ENCODE results near the gene TBC1D16. TPM values are rescaled to one million over a fixed set of nuclear protein-coding genes. Genes with fewer than 3 reads are reported as not detected.

The TBC1D16 gene
- total RNA-seq, 2 donors from 2014 or later, result 29.9 to 30.9 TPM

DNA sequence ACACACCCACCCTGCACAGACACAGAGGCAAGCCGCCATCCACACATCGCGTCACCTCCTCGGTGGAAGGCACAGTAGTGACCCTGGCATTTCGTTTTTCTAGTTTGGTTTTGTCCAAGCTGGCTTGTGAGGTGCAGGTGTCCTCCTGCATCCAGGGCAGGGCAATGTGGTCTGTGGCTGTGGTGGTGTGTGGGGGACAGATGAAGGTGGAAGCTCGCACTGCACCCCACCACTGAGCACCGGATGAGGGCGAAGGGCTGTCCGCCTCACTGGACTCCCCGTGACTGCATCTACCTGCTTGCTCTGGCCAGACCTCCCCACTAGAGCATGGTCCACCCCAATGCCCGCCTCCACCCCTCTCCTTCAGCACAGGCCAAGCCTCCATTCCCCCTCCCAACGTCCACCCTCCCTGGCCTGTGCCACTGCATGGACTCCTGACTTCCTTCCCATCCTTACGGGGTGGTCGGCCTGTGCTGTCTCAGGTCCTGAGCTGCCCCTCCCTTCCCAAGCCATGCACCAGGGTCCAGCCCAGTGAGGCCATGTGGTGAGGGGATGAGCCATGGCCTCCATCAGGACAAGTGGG is 117.7 kb downstream of the TBC1D16 start:
- intact Hi-C loops (cut with DNase I), result loop anchor here (5.0 to 10.0 kb wide), 3 partner anchors 57 to 111 kb away; no protein-coding TSS in a partner anchor
- DNase-seq, result no peak
- ATAC-seq, result no peak

DNA sequence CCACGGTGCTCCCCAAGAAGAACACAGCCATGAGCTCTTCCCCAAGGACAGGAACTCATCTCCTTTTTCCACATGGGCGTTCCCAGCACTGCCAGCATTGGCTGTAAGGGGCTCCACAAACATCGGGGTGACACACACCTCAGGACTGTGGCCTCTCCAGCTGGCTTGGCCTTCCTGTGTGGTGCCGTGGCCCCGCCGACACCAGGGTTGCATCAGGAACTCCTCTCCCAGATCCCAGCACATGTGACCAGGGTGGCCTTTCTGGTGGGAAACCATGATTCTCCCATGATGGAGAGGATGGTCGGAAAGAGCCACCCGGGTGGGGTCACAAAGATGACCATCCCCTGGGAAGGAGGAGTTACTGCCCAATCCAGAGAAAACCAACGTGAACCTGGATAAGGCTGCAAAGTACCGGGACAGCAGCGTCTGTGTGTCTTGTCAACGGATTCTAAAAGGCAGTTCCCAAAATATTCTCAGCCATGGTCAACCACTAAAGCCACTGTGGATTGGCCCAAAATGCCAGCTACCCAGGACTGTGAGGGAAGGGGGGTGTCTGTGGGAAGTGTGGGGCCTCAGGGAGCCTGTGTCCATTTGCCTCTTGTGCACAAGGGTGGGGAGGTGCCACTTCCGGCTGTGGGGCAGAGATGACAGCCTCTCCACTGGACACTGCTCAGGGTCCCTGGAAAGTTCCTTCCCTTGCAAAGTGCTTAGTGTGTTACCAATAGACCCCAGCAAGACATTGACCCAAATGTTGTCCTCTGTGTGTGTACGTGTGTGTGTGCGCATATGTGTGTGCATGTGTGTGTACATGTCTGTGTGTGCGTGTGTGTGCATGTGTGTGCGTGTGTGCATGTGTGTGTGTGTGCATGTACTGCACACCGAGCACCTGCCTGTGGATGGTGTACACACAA is 118.4 kb downstream of the TBC1D16 start:
- ATAC-seq (no peak), DNase-seq (no peak)
- intact Hi-C loops (cut with DNase I), result loop anchor here (5.0 to 10.0 kb wide), 3 partner anchors 58 to 110 kb away; no protein-coding TSS in a partner anchor

DNA sequence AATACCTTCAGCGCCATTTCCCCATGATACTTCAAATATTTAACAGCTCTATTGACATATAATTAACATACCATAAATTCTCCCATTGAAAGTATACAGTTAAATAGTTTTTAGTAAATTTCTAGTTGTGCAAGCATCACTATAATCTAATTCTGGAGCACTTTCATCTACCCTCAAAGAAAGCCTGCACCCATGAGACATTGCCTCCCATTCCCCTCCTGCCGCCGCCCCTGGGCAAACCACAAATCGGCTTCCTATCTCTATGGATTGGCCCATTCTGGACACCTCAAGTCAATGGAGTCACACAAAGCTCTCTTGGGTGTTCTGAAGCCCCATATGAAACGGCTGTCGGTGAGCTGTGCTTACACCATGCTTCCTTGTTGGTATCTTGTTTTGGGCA is 119.2 kb downstream of the TBC1D16 start:
- DNase-seq (no peak), ATAC-seq (no peak)
- intact Hi-C loops (cut with DNase I), result loop anchor here (5.0 to 10.0 kb wide), 3 partner anchors 58 to 109 kb away; no protein-coding TSS in a partner anchor

DNA sequence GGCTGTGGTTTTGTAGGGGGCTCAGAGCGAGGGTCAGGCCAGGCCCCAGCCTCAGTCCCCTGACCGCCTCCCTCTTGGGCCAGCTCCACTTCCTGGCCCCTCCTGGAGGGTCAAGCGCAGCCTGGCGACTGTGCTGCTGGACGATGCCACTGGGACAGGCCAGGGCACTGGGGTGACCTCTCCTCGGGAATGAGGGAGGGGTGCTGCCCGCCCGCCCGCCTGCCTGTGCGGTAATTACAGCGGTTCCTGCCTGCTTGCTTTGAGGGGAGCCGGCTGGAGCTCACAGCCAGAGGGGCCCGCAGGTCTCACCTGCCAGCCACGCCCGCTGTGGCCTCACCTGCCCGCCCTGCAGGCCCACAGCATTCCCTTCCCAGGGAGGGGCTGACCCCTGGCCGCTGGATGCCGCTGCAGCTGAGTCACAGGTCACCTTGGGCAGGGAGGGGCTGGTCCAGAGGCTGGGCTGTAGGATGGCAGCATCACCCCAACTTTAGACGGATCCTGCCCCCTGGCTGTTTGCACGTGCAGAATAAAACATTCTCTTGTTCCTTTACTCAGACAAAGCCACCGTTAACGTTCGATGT is 119.7 kb downstream of the TBC1D16 start:
- intact Hi-C loops (cut with DNase I), result loop anchor here (5.0 to 10.0 kb wide), 3 partner anchors 59 to 109 kb away; no protein-coding TSS in a partner anchor

DNA sequence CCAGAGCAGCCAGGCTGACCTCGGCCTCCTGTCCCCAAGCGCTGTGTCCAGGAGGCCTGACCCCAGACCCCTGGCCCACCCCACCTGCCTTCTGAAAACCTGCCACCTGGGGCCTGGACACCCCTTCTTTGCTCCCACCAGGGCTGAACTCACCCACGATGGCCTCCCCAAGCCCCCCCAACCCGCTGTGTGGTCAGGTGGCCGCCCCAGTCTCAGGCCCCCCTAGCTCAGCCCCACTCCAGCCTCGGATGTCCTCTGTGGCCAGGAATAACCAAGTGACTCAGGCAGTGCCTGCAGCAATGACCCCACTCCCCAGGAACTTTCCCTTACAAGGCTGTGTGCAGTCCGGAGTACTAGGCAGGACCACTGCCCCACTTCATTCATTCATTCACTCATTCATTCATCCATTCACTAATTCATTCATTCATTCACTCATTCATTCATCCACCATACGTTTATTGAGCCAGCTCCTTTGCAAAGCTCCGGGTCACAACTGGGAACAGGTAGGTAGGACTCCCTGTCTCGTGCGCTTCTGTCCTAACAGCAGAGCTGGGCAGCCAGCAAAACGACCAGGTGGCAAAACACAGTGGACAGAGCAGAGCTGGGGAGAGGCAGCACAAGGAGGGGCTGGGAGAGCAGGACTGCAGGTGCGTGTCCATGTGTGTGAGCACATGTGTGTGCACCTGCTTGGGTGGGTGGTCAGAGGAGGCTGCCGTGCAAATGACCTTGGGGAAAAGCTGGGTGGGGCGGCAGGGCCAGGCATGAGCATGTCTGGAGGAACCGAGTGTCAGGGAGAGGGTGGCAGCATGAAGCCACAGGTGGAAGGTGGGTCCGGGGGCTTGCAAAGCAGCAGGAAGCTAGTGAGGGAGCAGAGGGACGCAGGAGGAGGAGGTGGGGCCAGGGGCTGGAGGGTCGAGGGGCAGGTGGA is 120.6 kb downstream of the TBC1D16 start:
- ATAC-seq (peak in 1 of 2 donors; percentile 17), DNase-seq (no peak)
- intact Hi-C loops (cut with DNase I), result loop anchor here (5.0 to 10.0 kb wide), 3 partner anchors 60 to 108 kb away; no protein-coding TSS in a partner anchor

More for the DNA sequence above, 119.7 kb downstream of the TBC1D16 start:
- ATAC-seq, result peak in 1 of 2 donors; percentile 22
- no peak for DNase-seq

DNA sequence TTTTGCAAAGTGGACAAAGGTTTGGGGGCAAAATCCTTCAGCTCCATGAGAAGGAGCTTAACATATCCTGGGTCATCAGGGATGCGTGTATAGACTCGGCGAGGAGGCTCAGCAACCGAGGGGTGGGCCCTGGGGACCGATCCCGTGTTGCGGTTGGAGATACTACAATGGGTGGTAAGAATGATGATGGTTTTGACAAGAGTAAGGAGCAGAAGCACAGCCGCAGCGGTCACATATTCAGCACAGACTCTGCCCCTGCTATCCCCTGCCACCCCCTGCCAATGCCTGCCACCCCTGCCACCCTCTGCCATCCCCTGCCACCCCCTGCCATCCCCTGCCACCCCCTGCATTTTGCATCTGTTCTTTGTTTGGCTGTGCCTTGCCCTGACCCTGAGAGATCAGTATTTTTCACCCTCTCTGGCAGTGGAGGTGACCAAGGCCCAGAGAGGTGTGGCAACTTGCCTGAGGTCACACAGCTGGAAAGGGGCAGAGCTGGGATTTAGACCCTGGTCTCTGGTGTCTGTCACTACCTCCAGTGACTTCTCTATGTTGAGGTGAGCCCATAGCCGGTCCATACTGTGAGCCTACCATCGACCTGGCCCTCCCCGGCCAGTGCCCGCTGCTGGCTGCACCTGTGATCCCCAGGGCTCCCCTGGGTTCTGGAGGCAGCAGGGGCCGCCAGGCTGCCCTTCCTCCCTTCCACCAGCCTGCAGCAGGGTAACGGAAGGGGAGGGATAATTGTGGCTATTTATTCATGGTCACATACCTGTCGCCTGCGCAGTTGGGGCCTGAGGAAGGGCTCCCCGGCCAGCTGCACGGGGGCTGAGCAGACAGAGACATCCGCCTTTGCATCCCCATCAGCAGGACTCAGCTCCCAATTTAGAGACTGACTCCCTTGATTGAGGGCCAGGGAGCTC is 121.5 kb downstream of the TBC1D16 start:
- DNase-seq (no peak), ATAC-seq (no peak)
- intact Hi-C loops (cut with DNase I), result loop anchor here in 1 of 2 donors (10.0 kb wide), 1 partner anchor 61 kb away; no protein-coding TSS in a partner anchor

DNA sequence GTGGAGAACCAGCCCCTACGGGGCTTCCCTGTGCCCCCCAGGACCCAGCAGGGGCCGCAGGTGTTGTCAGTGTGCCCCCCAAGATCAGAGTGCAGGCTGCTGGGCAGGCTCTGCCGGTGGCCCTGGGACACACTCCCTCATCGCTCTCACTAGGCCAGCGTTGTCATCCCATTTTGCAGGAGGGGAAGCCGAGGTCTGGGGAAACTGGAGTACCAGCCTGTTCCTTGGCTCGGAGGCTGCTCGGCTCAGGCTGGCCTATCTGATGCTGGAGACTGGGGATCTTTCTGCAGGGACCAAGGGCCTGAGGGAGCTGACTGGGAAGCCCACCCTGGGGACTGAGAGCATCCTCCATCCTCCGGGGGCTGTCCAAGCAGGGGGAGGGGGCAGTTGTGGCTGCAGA is 122.2 kb downstream of the TBC1D16 start:
- DNase-seq, result no peak
- intact Hi-C loops (cut with DNase I), result loop anchor here in 1 of 2 donors (10.0 kb wide), 1 partner anchor 61 kb away; no protein-coding TSS in a partner anchor

DNA sequence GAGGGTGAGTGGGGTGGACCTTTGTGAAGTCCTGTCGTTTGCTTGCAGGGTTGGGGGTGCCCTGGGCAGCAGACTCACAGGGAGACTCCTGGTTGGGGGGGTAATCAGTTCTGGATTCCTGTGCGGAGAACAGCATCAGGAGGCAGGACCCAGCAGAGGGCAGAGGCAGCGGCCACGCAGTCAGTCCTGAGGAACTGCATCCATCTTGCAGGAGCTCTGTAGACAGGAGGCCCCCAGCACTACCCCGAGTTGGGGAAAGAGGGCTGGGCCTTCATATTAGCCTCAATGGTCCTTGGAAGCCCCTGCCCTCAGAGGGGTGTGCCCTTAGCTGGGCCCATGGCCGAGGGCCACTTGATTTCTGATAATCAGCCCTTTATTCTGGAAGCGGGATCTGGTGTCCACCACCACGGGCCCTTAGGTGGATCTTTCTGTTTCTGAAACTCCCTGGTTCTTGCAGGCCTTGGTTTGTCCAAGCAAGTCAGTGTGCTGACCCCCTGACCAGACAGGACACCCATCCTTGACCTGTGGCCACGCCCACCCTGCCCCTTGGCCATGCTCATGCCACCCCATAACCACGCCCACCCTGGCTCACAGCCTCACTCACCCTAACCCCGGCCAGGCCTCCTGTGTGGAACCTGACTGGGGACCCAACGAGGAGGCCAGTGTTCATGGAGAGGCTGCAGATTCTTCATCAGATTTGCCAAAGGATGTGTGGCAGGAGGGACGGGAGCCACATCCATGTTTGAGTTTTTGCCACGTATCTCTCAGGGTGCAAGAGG is 122.9 kb downstream of the TBC1D16 start:
- intact Hi-C loops (cut with DNase I), result loop anchor here in 1 of 2 donors (10.0 kb wide), 1 partner anchor 62 kb away; no protein-coding TSS in a partner anchor
- ATAC-seq (no peak), DNase-seq (no peak)

More for the DNA sequence above, 122.2 kb downstream of the TBC1D16 start:
- no peak for ATAC-seq

DNA sequence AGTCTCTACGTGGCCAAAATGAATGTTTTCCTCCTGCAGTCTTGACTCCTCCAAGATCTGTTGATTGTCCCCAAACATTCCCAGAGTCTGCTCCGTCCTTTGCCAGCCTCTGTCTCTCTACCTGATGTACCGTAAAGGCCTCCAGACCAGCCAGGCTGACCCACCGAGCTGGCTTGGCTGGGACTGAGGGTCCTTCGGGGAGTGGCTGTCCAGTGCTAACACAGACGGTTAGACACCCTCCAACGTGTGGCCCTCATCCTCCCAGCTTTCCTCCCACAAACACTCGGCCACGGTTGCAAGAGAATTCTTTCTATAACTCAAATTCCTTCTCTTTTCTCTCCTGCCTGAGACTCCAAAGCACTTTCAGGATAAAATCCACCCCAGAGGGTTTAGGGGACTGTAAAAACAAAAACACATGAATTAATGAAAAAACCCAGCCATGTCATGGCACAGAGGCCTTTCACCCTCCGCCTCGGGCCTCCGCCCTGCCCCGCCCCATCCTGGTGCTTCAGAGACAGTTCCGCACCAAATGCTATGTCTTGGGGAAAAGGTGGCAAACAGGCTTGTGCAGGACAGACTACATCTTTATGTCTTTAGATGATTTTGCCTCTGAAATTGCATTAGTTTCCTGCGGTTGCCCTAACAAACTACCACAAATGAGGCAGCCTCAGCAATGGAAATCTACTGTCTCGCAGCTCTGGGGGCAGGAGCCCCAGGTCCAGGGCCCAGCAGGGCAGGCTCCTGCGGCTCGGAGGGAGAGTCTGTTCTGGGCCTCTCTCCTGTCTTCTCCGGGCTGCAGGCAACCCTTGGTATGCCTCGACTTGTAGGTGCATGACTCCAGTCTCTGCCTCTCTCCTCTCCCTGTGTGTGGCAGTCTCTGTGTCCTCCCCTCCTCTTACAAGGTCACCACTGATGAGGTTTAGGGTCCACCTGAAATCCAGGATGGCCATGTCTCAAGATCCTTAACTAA is 124.0 kb downstream of the TBC1D16 start:
- DNase-seq, result no peak
- ATAC-seq, result no peak
- intact Hi-C loops (cut with DNase I), result loop anchor here in 1 of 2 donors (10.0 kb wide), 1 partner anchor 63 kb away; no protein-coding TSS in a partner anchor

DNA sequence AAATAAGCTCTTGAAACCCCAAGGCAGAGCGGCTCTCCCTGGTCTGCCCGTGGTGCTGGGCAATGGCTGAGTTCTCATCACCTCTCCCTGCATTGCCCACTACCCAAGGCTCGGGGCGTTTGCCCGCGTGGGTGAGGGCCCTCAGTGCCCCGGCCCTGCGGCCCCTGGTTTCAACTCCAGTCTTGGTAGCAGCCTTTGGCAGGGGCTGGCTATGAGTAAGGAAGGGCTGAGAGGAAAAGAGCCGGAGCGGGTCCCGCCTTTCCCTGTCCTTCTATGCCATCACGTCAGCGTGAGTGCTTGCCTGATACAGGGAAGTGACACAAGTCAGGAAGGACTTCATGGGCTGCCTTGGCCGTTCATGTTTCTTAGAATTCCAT is 124.7 kb downstream of the TBC1D16 start:
- DNase-seq (no peak), ATAC-seq (no peak)
- intact Hi-C loops (cut with DNase I), result loop anchor here in 1 of 2 donors (10.0 kb wide), 1 partner anchor 64 kb away; no protein-coding TSS in a partner anchor

DNA sequence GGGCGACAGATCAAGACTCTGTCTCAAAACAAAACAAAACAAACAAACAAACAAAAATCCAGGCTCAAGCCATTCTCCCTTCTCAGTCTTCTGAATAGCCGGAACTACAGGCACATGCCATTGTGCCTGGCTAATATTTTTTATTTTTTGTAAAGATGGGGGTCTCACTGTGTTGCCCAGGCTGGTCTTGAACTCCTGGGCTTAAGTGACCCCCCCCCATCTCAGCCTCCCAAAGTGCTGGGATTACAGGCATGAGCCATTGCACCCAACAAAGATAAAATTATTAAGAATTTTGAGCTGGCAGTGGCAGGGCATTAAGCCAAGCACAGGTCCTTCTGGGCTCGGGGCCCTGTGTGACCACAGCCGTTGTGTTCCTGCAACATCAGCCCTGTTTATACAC is 126.6 kb downstream of the TBC1D16 start:
- intact Hi-C loops (cut with DNase I), result no loop called here
- DNase-seq (no peak), ATAC-seq (no peak)

DNA sequence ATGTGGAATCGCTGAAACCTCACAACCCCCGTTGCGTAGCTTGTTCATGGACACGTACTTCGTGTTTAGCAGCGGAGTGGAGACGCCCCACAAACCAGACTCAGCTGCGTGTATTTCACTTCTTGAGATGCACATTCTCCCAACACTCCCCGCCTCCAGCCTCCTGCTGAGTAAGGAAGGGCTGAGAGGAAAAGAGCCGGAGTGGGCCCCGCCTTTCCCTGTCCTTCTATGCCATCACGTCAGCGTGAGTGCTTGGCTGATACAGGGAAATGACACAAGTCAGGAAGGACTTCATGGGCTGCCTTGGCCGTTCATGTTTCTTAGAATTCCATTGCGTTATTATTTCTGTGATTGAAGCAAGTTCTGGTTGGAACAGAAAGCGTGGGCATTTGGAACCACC is 127.8 kb downstream of the TBC1D16 start:
- intact Hi-C loops (cut with DNase I), result no loop called here
- DNase-seq (peak; percentile 57), ATAC-seq (peak; percentile 51 to 80)

DNA sequence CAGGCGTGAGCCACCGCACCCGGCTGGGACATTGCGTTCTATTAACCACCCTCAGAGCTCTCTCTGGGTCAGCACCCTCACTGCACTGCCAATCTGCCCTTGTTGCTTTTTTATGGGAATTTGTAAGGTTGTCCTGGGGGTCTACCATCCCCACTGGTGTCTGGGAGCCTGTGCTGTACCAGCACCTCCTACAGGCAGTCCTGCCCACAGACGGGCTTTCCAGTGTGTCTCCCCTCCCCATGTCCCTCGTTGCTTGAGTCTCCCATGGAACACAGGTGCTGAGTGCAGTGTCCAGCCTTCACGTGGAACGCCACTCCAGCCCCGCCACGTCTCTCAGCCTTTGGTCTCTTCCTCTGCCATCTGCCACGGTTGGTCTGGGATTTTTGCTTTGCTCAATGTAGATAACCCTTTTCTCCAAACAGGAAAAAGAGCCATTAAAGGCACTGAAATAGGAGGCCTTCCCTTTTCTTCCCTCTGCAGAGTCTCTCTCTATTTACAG is 128.4 kb downstream of the TBC1D16 start:
- ATAC-seq (no peak), DNase-seq (no peak)
- intact Hi-C loops (cut with DNase I), result no loop called here

DNA sequence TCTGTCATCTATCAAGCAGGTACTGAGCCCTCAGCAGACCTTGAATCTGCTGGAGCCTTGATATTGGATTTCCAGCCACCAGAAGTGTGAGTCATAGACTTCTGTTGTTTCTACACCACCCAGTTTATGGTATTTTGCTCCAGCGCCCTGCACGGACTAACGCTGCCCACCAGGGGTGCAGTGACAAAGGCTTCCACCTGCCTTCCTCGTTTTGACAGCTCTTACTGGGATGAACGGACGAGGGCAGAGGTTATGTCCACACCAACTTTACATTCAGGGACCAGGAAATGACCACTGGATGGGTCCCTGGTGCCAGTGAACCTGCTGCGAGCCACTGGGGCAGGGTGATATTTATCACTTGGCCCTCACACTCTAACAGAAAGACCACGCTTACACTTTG is 129.8 kb downstream of the TBC1D16 start:
- DNase-seq (no peak), ATAC-seq (no peak)
- intact Hi-C loops (cut with DNase I), result no loop called here

DNA sequence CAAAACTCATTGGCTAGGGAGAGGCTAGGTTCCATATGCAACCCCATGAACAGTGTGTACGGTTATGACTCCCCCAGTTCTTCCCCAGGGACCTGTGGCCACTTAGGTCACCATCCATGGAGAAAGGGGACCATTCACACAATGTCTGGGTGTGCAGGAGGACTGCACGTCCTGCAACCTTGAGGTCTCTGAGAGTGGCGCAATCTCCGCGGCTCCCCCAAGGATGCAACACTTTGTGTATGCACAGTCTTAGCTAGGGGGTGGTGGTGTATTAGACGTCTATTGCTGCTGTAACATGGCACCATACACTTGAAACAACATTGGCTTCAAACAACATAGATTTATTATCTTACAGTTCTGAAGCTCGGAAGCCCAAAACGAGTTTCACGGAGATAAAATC is 130.8 kb downstream of the TBC1D16 start:
- ATAC-seq, result no peak
- intact Hi-C loops (cut with DNase I), result no loop called here
- DNase-seq, result no peak

Measured in left cardiac atrium (tissue), 4 donors.